GM18870 (cell line): ENCODE data around the gene ART5.
"Not testable (repeated sequence)": the region's sequence is repeated elsewhere in the genome, so short reads cannot be mapped to it uniquely, and the experiment has no call there.

Experiments used
- ATAC-seq: cut with Tn5 transposase; IDR thresholded peaks from one replicate; pipeline ENCODE4 v1.9.1; 2021; ENCODE audit warnings: moderate library complexity; ENCODE audit not compliant: unreplicated experiment

Gene ART5

DNA sequence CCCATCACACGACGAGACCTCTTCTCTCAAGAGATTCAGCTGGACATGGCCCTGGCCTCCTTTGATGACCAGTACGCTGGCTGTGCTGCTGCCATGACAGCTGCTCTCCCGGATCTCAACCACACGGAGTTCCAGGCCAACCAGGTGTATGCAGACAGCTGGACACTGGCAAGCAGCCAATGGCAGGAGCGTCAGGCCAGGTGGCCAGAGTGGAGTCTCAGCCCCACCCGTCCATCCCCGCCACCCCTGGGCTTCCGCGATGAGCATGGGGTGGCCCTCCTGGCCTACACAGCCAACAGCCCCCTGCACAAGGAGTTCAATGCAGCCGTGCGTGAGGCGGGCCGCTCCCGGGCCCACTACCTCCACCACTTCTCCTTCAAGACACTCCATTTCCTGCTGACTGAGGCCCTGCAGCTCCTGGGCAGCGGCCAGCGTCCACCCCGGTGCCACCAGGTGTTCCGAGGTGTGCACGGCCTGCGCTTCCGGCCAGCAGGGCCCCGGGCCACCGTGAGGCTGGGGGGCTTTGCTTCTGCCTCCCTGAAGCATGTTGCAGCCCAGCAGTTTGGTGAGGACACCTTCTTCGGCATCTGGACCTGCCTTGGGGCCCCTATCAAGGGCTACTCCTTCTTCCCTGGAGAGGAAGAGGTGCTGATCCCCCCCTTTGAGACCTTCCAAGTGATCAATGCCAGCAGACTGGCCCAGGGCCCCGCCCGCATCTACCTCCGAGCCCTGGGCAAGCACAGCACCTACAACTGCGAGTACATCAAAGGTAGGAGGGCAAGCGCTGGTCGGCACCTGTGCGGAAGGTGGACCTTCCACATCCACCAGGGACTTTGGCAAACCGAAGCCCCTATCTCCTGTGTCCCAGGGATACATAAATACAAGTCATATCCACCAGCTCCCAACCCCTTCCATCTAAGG lies 18.1 kb upstream of the ART5 start:
- ATAC-seq, result no peak

DNA sequence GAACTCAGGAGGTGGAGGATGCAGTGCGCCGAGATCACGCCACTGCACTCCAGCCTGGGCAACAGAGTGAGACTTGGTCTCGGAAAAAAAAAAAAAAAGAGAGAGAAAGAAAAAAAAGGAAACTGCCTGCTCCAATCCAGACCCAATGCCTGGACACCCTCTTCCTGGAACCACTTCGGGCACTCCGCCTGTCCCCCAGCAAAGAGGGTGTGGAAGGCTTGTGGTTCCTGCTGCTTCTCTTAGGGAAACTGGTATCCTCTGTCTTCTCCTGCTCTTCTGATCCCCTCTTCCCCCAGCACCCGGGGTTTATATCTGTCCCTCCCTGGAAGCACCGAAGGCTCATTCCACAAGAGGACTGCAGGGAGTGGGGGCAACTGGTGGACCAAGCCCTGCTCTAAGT lies 16.5 kb upstream of the ART5 start:
- ATAC-seq, result no peak

DNA sequence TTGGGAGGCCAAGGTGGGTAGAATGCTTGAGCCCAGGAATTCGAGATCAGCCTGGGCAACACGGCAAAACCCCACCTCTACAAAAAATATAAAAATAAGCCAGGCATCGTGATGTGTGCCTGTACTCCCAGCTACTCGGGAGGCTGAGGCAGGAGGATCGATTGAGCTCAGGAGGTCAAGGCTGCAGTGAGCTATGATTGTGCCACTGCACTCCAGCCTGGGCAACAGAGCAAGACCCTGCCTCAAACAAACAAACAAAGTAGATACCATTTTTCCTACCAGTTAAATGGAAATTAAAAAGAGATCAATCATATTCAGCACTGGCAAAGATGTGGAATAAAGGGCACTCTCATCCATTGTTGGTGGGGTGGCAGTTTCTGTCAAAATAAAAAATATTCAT lies 15.5 kb upstream of the ART5 start:
- not testable (repeated sequence) for ATAC-seq

DNA sequence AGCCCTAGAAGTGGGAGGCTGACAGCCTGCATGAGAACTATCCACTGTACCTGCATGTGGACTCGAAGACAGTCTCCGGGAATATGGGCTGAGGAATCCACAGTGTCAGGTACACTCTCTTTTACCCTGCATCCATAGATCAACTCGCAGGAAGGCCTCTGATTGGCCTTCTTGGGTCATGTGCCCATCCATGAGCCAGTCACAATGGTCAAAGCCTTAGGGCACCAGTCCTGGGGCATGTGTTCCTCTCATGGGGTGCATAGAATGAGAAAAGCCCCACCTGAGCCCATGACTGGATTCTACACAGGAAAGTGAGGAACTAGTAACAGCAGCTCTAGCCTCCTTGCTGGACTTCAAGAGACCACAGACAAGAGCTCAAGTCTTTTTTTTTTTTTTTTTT lies 13.8 kb upstream of the ART5 start:
- ATAC-seq, result no peak

DNA sequence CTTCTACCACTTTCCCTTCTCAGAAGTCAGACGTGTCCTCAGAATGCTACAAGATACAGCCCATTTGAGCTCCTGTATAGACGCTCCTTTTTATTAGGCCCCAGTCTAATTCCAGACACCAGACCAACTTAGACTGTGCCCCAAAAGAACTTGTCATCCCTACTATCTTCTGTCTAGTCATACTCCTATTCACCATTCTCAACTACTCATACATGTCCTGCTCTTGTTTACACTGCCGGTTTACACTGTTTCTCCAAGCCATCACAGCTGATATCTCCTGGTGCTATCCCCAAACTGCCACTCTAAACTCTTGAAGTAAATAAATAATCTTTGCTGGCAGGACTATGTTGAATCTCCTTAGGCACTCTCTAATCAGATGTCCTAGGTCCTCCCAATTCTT lies 10.7 kb upstream of the ART5 start:
- not testable (repeated sequence) for ATAC-seq

DNA sequence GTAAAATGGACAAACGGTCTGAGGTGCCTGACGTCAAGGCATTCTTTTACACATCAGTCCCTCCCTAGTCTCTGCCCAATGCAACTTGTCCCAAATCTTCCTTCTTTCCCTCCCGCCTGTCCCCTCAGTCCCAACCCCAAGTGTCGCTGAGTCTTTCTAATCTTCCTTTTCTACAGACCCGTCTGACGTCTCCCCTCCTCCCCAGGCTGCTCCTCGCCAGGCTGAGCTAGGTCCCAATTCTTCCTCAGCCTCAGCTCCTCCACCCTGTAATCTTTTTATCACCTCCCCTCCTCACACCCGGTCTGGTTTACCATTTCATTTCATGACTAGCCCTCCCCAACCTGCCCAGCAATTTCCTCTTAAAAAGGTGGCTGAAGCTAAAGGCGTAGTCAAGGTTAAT lies 7.6 kb upstream of the ART5 start:
- ATAC-seq, result not testable (repeated sequence)

DNA sequence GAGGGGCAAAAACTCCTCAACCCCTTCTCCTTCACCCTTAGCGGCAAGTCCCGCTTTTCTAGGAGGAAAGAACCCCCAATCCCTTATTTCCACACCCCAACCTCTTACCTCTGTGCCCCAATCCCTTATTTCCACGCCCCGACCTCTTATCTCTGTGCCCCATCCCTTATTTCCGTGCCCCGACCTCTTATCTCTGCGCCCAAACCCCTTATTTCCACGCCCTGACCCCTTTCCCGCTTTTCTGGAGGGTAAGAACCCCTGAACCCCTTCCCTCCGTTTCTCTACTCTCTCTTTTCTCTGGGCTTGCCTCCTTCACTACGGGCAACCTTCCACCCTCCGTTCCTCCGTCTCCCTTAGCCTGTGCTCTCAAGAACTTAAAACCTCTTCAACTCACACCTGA lies 7.1 kb upstream of the ART5 start:
- ATAC-seq, result not testable (repeated sequence)

DNA sequence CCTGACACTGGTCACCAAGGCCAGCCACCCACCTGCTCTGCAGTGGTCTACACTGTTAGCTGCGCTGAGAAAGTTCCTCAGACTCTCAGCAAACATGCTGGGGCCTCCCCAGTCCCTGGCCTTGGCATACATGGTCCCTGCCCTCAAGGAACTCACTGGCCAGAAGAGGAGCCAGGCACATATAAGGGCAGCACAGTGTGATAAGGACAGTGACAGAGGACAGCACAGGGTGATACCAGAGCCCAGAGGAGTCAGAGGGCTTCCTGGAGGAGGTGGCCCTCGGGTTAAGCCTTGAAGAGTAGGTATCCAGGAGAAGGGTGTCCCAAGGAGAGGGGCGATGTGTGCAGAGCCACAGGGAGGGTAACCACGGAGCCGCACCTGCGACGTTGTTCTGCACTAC lies 3.8 kb upstream of the ART5 start:
- no peak for ATAC-seq

DNA sequence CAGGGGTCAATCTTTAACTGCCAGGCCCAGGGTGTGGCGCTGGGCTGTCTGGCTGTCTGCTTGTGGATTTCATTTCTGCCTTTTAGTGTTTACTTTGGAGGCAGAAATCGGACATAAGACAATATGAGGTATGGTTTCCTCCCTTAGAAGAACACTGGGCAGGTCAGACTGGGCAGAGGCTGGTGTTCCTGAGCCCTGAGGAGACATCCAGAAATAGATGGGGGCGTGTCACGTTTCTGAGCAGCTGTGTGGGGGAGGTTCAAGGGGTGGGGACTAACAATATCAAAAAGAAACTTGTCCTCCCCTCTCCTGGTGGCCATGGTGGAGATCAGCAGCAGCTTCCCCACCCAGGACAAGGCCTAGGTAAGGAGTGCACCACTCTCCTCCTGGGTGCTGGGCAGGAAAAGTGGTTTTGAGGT lies 3.0 kb upstream of the ART5 start, which contains the start of gene ART1:
TSS of gene ART1 (plus strand) at position 312 of the 419 bp plus-strand sequence. CDS start 14,086 bp downstream, outside the sequence.
- no peak for ATAC-seq

DNA sequence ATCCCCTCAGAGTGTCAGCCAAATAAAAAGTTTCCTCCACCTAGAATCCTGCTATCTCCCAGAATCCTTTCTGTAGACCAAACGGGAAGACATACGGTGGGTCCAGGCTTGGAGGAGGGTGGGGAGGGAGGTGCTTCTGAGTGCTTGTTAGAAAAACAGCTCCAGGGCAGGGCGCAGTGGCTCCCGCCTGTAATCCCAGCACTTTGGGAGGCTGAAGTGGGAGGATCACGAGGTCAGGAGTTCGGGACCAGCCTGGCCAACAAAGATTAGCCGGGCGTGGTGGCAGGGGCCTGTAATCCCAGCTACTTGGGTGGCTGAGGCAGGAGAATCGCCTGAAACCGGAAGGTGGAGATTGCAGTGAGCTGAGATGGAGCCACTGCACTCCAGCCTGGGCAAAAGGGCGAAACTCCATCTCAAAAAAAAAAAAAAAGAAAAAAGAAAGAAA lies 1.3 kb upstream of the ART5 start:
- ATAC-seq, result not testable (repeated sequence)

DNA sequence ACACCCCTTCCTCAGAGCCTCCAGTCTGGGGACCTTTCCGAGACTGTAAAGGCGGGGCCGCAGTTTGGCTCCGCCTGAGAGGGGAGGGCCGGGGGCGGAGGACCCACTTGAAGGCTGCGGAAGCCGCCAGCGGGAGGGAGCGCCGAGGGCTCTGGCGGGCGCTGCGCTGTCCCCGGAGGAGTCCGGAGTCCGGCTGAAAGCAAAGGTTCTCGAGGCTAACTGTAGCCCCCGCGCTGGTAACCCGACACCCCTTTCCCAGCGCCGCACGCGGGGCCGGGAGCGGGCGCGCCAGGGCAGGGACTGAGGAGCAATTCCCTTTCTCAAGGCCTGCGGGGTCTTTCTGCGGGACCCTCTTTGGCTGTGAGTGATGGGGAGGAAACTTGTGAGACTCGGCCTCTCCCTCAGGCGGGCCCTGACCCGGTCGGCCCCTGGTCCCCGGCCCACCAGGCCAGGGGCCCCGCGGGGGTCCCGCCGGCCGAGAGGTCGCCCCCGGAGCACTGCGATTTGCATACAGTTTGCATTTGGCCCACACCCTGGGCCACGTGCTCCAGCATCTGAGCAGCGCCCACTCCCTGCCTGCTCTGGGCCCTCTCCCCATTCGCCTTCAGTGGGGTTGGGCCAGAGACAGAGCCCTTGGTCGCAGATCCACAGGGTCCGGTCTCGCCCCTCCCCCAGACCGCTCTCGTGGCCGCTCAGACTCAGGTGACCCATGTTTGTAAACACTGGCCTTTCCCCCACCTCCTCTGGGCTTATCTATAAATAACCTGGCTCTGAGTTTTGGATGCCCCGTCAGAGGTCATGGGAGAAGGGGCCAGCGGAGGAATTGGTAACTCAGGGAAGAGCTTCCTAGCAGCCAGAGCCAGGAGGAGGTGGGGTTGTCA lies 519 bp upstream of the ART5 start:
- ATAC-seq, result no peak

DNA sequence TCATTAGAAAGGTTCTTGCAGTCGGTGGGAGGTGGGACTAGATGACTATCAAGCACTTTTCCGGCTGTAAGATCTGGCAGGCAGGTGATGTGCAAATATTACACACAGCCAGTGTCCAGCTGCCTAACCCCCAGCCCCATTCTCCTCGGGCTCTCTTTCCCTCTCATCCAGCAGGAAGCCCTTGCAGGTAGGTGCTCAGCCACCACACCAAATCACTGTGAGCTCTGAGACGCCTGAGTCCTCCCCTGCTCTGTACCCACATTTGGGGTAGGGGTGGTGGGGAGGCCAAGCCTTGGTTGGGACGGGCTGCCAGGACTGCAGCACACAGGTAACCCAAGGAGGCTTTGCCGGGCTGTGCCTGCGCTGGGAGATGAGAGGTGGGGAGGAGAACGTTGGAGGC lies 601 bp downstream of the ART5 start:
- ATAC-seq, result no peak

DNA sequence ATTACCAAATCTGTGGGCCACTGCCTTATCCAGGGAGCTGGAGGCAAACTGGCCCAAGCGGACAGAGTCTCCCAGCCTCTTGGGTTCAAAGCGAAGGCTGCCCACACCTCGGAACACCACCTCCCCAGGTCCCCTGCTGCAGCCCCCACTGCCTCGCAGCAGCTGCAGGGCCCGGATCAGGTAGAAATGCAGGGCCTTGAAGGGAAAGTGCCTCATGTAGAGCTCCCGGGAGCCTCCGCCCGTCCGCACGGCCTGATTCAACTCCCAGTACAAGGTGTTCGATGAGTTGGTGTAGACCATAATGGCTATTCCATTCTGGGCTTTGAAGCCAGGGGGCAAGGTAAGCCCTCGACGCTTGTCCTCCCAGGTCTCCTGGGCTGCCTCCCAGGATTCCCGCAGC lies 2.0 kb downstream of the ART5 start:
- no peak for ATAC-seq

DNA sequence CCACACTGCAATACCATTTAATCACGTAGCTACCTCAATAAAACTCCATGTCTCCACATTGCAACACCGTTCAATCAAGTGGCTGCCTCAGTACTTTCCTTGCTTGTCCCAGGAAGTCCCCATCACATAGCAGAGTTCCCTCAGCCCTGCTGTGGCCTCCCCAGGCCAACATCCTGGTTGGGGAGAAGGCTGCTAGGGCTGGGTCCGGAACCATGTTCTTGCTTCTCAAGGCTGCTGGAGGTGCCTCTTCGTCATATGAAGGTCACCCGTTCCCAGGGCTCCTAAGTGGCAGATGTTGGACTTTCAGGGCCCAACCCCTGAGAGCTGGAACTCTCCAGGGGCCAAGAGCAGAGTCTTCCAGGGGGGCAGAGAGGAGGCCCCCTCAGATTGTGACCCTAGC lies 3.3 kb downstream of the ART5 start:
- ATAC-seq, result no peak

DNA sequence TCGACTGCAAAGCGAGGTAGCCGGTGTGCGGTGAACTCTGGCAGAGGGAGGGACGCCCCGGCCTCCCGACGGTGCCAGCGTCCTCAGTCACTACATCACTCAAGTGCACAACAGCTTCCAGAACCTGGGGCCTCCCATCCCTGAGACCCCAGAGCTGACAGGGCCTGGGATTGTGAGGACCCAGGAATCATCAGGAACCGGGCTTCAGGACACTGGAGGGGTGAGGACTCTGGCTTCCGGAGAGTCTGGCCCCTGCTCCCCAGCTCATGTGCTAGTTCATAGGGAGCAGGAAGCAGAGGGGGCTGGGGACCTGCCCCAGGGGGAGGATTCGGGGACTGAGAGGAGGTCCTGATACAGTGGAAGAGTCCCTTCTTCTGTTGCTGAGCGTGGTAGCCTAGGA lies 4.6 kb downstream of the ART5 start:
- ATAC-seq, result no peak

DNA sequence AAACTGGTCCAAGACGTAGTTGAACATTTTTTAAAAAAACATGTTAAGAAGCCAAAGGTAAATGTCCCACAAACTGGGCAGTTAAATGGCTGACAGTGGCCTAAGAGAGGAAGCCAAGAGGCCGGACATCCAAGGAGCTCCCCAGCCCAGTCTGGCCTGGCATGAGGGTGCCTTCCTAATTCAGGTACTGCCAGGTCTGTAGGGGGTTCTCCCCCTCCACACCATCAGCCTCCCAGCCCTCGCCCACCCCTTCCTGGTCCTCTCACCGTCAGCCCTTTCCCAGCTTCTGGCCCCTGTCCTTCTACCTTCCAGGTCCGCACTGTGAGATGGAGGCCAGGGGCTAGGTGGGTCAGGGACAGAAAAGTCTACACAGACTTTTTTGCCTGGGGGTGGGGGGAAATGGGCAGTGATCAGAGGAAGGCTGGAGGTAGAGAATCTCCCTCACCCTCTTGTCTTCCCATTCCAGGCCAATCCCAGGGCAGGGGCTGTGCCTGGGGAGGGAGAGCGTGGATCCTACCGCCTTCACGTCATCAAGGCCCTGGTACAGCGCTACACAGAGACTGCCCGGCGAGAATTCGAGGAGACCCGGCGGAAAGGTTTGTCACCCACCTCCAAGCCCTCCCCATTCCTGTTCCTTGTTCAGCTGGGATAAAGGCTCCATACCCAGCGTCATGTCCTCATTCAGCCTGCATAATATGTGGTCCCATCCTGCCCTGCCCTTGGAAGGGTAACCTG lies 6.0 kb downstream of the ART5 start:
- ATAC-seq, result no peak

DNA sequence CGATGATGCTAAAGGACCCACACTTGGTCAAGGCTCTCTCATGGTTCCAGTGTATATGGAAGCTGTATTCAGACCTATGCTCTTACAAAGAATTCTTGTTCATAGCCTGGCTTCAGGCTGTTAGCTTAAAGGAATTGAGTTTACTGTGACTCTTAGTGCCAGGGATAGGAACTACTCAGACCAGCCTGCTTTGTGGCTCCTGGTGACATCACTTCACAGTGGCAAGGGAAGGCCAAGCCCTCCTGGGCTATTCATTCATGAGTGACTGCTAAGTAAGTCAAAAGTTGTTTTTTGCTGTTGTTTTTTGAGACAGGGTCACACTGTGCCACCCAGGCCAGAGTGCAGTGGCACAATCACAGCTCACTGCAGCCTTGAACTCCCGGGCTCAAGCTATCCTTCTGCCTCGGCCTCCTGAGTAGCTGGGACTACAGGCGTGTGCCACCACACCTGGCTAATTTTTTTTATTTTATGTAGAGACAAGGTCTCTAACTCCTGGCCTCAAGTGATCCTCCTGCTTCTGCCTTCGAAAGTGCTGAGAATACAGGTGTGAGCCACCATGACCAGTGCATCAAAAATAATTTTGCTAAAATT lies 9.6 kb downstream of the ART5 start:
- no peak for ATAC-seq

DNA sequence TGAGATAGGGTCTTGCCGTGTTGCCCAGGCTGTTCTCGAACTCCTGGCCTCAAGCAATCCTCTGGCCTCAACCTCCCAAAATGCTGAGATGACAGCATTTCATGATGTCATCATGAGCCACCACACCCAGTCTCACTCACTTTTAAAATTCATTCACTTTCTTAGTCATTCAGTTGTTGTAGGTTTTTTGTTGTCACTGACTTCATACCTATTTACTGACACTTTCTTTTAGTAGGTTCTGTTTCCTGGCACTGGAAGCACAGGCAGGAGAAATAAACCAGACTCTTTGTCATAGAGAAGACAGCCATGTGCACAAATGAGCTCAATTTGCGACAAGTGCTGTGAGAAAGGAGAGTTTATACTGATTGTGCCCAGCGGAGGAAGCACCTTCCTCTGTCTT lies 10.5 kb downstream of the ART5 start:
- ATAC-seq, result no peak

DNA sequence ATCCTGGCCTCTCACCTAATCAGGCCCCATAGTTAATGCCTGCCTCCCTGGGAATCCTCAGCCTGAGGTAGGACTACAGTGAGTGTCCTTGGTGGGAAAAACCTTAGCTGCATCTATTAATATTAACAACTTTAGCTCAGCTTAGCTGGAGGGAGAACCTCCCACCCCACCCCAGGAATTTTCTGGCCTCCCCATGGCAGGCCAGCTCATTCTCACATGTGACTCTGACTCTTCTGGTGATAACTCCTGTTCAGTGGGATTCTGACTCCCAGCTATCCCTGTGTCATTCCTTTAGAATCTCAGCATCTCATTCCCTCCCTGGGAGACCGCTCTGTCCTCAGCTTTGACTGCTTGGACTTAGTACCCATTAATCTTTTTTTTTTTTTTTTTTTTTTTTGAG lies 14.5 kb downstream of the ART5 start:
- no peak for ATAC-seq

DNA sequence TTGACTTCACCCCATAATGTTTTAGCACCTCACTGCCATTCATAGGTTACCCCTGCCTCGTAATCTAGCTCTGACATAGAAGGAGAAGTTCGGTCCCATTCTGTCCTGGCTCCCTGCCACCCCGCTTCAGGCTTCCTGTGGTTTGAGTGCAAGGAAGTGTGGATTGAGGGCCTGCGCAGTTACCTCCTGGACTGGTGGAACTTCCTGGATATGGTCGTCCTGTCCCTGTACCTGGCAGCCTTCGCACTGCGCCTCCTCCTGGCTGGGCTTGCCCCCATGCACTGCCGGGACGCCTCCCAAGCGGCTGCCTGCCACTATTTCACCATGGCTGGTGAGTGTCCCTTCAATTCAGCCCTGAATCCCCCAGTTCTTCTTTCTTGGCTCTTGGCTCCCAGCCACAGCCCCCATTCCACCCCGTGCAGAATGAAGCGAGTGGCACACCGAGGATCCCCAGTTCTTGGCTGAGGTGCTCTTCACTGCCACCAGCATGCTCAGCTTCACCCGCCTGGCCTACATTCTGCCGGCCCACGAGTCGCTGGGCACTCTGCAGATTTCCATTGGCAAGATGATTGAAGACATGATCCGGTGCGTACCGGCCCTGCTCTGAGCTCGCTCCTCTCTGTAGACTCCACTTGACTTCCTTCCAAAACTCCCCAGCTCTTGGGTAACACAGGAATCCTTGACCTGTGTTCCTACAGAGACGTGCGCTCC lies 15.4 kb downstream of the ART5 start:
- ATAC-seq, result no peak
